GM23338 (cell line): Measurements from ENCODE around the gene VPS41. TPM values are rescaled to one million over a fixed set of nuclear protein-coding genes. Genes with fewer than 3 reads are reported as not detected.

Source experiments
- ATAC-seq: fragments of 200-7000 bp; cut with Tn5 transposase; 3 replicates; pipeline ENCODE4 v1.9.1; 2020
- DNase-seq: peaks from one replicate; pipeline ENCODE4 v3.0.0-alpha.2; 2015; ENCODE audit warnings: low spot score
- H2AFZ ChIP-seq: fragments of 200-600 bp; sonication (generic); 2 replicates; pipeline ENCODE4 v1.8.0; 2016; ENCODE audit warnings: antibody characterized with exemption, mild to moderate bottlenecking, moderate library complexity
- H3F3A ChIP-seq: fragments of 200-600 bp; sonication (generic); replicated peaks from 2 replicates; pipeline ENCODE4 v1.8.0; 2017; ENCODE audit warnings: antibody characterized with exemption, mixed run types, low read depth
- H3K27ac ChIP-seq: fragments of 200-600 bp; sonication (generic); 2 replicates; pipeline ENCODE4 v1.6.1; 2016; ENCODE audit warnings: low read depth
- H3K27me3 ChIP-seq: fragments of 200-600 bp; sonication (generic); 2 replicates; pipeline ENCODE4 v1.8.0; 2016; ENCODE audit warnings: mild to moderate bottlenecking, mixed run types, moderate library complexity; ENCODE audit not compliant: insufficient read depth
- H3K36me3 ChIP-seq: fragments of 200-600 bp; sonication (generic); 2 replicates; pipeline ENCODE4 v1.8.0; 2016; ENCODE audit warnings: mild to moderate bottlenecking; ENCODE audit not compliant: insufficient read depth
- H3K4me1 ChIP-seq: fragments of 200-600 bp; sonication (generic); 2 replicates; pipeline ENCODE4 v1.8.0; 2016; ENCODE audit warnings: mild to moderate bottlenecking, moderate library complexity; ENCODE audit not compliant: insufficient read depth
- H3K4me2 ChIP-seq: fragments of 200-600 bp; sonication (generic); 2 replicates; pipeline ENCODE4 v1.7.1; 2017; ENCODE audit warnings: mixed run types
- H3K4me3 ChIP-seq: fragments of 200-600 bp; sonication (generic); 2 replicates; pipeline ENCODE4 v1.6.1; 2016; ENCODE audit warnings: mixed run types
- H3K79me2 ChIP-seq: fragments of 200-600 bp; sonication (generic); replicated peaks from 2 replicates; pipeline ENCODE4 v1.8.0; 2017; ENCODE audit warnings: mild to moderate bottlenecking; ENCODE audit not compliant: insufficient read depth
- H3K9me2 ChIP-seq: fragments of 200-600 bp; sonication (generic); 2 replicates; pipeline ENCODE4 v1.8.0; 2017; ENCODE audit not compliant: insufficient read depth
- H4K20me1 ChIP-seq: fragments of 200-600 bp; sonication (generic); replicated peaks from 2 replicates; pipeline ENCODE4 v1.8.0; 2017; ENCODE audit warnings: mild to moderate bottlenecking; ENCODE audit not compliant: insufficient read depth
- H3K27ac Mint-ChIP-seq: 2 replicates; pipeline ENCODE4 v1.8.0; 2020; ENCODE audit warnings: inconsistent platforms, mild to moderate bottlenecking, moderate library complexity, mixed read lengths
- H3K27me3 Mint-ChIP-seq: 3 replicates; pipeline ENCODE4 v1.8.0; 2022; ENCODE audit warnings: low read depth, mild to moderate bottlenecking, moderate library complexity, mixed read lengths, inconsistent platforms; ENCODE audit not compliant: insufficient read depth, poor library complexity
- H3K36me3 Mint-ChIP-seq: 3 replicates; pipeline ENCODE4 v1.8.0; 2021; ENCODE audit warnings: low read depth, mild to moderate bottlenecking, inconsistent platforms, moderate library complexity, mixed read lengths
- H3K4me1 Mint-ChIP-seq: 3 replicates; pipeline ENCODE4 v1.8.0; 2020; ENCODE audit warnings: mild to moderate bottlenecking, inconsistent platforms, mixed read lengths
- H3K4me3 Mint-ChIP-seq: 3 replicates; pipeline ENCODE4 v1.8.0; 2021; ENCODE audit warnings: moderate library complexity, mild to moderate bottlenecking, inconsistent platforms, mixed read lengths
- H3K9me3 Mint-ChIP-seq: 3 replicates; pipeline ENCODE4 v1.8.0; 2020; ENCODE audit warnings: moderate library complexity, mild to moderate bottlenecking, inconsistent platforms, mixed read lengths
- CREB1 ChIP-seq: fragments of 250-450 bp; sonication (Bioruptor Pico); IDR thresholded peaks from 2 replicates; pipeline ENCODE4 v1.5.0; 2020; ENCODE audit warnings: low read depth, mild to moderate bottlenecking, moderate library complexity
- CTCF ChIP-seq, 2 experiments: fragments of 200-600 bp in 1 of 2; sonication (generic) in 1 of 2; conservative IDR thresholded peaks; 2 replicates each; pipeline versions ENCODE4 v1.5.1 to v1.6.1; 2016 to 2017; ENCODE audit warnings: antibody characterized with exemption in 2 of 2, low read depth in 2 of 2, mild to moderate bottlenecking in 2 of 2, moderate library complexity in 1 of 2
- EZH2 ChIP-seq: fragments of 200-600 bp; sonication (generic); IDR thresholded peaks from one replicate; pipeline ENCODE4 v1.8.0; 2017; ENCODE audit warnings: antibody characterized with exemption, mild to moderate bottlenecking, low read depth; ENCODE audit not compliant: unreplicated experiment
- EZH2phosphoT487 ChIP-seq: fragments of 200-600 bp; sonication (generic); IDR thresholded peaks from one replicate; pipeline ENCODE4 v1.8.1; 2018; ENCODE audit warnings: antibody characterized with exemption; ENCODE audit not compliant: unreplicated experiment
- JUNB ChIP-seq: IDR thresholded peaks from one replicate; pipeline ENCODE4 v1.6.1; 2016; ENCODE audit warnings: antibody characterized with exemption; ENCODE audit not compliant: unreplicated experiment
- NANOG ChIP-seq: IDR thresholded peaks from 2 replicates; pipeline ENCODE4 v1.6.1; 2016; ENCODE audit warnings: antibody characterized with exemption, borderline replicate concordance
- POLR2AphosphoS5 ChIP-seq: IDR thresholded peaks from 2 replicates; pipeline ENCODE4 v1.6.1; 2016; ENCODE audit warnings: antibody characterized with exemption, low read depth
- REST ChIP-seq: IDR thresholded peaks from one replicate; pipeline ENCODE4 v1.6.1; 2018; ENCODE audit warnings: antibody characterized with exemption; ENCODE audit not compliant: unreplicated experiment
- STAT1 ChIP-seq: IDR thresholded peaks from one replicate; pipeline ENCODE4 v1.6.1; 2016; ENCODE audit warnings: antibody characterized with exemption; ENCODE audit not compliant: unreplicated experiment
- ZNF114 ChIP-seq: fragments of 250-450 bp; sonication (Bioruptor Pico); IDR thresholded peaks from 2 replicates; pipeline ENCODE4 v1.5.0; 2020; ENCODE audit warnings: mild to moderate bottlenecking, moderate library complexity
- ZNF331 ChIP-seq: fragments of 250-450 bp; sonication (Bioruptor Pico); IDR thresholded peaks from 2 replicates; pipeline ENCODE4 v1.5.0; 2020; ENCODE audit warnings: low read depth, mild to moderate bottlenecking, moderate library complexity
- polyA plus RNA-seq: library from polyadenylated mRNA; unstranded; fragments of >200 nt; fragmentation: Nextera tagmentation; extraction: Ambion mirVana; gene quantifications from 2 replicates; pipeline ENCODE4 v1.2.1, GENCODE V29; 2016
- total RNA-seq: library from RNA; depleted of rRNA; stranded (reverse); fragments of >200 nt; shearing (Covaris generic); gene quantifications from 2 replicates; pipeline ENCODE4 v1.2.3, GENCODE V29; 2014
- TF ChIP-seq, protein P1 (sequence below): IDR thresholded peaks from 2 replicates; pipeline ENCODE4 v1.6.1; 2016; ENCODE audit warnings: antibody characterized with exemption
- TF ChIP-seq, protein P2 (sequence below): fragments of 250-450 bp; sonication (Bioruptor Pico); IDR thresholded peaks from 2 replicates; pipeline ENCODE4 v1.5.0; 2020; ENCODE audit warnings: mild to moderate bottlenecking, moderate library complexity

Gene VPS41
- total and polyA plus RNA-seq, 2 experiments from 2014 or later, result 20.2 to 41.2 TPM

GRCh38 chr7:38916396-38916795 is 7.4 kb upstream of the VPS41 start:
- Mint-ChIP-seq H3K4me1 (no peaks in the 10 kb centered on the region), H3K27me3 (peaks cover 5% of the 10 kb centered on the region), H3K9me3 (no peaks in the 10 kb centered on the region), H3K36me3 (no peaks in the 10 kb centered on the region), H3K27ac (no peak overlapping the region), H3K4me3 (no peak overlapping the region)
- TF ChIP-seq JUNB, result no peak
- no peak for TF ChIP-seq ZNF331
- no peak for TF ChIP-seq STAT1
- no peak for TF ChIP-seq NANOG
- TF ChIP-seq, protein P1, sequence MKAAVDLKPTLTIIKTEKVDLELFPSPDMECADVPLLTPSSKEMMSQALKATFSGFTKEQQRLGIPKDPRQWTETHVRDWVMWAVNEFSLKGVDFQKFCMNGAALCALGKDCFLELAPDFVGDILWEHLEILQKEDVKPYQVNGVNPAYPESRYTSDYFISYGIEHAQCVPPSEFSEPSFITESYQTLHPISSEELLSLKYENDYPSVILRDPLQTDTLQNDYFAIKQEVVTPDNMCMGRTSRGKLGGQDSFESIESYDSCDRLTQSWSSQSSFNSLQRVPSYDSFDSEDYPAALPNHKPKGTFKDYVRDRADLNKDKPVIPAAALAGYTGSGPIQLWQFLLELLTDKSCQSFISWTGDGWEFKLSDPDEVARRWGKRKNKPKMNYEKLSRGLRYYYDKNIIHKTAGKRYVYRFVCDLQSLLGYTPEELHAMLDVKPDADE, result no peak
- TF ChIP-seq ZNF114, result no peak
- TF ChIP-seq POLR2AphosphoS5, result no peak
- TF ChIP-seq EZH2, result no peak
- TF ChIP-seq CREB1 (CRISPR knock-in tag), result no peak
- no peak for TF ChIP-seq CTCF (conservative IDR thresholded peaks at IDR 0.05; ENCODE audit: low read depth in 2 of 2)
- no peak for TF ChIP-seq EZH2phosphoT487
- TF ChIP-seq, protein P2, sequence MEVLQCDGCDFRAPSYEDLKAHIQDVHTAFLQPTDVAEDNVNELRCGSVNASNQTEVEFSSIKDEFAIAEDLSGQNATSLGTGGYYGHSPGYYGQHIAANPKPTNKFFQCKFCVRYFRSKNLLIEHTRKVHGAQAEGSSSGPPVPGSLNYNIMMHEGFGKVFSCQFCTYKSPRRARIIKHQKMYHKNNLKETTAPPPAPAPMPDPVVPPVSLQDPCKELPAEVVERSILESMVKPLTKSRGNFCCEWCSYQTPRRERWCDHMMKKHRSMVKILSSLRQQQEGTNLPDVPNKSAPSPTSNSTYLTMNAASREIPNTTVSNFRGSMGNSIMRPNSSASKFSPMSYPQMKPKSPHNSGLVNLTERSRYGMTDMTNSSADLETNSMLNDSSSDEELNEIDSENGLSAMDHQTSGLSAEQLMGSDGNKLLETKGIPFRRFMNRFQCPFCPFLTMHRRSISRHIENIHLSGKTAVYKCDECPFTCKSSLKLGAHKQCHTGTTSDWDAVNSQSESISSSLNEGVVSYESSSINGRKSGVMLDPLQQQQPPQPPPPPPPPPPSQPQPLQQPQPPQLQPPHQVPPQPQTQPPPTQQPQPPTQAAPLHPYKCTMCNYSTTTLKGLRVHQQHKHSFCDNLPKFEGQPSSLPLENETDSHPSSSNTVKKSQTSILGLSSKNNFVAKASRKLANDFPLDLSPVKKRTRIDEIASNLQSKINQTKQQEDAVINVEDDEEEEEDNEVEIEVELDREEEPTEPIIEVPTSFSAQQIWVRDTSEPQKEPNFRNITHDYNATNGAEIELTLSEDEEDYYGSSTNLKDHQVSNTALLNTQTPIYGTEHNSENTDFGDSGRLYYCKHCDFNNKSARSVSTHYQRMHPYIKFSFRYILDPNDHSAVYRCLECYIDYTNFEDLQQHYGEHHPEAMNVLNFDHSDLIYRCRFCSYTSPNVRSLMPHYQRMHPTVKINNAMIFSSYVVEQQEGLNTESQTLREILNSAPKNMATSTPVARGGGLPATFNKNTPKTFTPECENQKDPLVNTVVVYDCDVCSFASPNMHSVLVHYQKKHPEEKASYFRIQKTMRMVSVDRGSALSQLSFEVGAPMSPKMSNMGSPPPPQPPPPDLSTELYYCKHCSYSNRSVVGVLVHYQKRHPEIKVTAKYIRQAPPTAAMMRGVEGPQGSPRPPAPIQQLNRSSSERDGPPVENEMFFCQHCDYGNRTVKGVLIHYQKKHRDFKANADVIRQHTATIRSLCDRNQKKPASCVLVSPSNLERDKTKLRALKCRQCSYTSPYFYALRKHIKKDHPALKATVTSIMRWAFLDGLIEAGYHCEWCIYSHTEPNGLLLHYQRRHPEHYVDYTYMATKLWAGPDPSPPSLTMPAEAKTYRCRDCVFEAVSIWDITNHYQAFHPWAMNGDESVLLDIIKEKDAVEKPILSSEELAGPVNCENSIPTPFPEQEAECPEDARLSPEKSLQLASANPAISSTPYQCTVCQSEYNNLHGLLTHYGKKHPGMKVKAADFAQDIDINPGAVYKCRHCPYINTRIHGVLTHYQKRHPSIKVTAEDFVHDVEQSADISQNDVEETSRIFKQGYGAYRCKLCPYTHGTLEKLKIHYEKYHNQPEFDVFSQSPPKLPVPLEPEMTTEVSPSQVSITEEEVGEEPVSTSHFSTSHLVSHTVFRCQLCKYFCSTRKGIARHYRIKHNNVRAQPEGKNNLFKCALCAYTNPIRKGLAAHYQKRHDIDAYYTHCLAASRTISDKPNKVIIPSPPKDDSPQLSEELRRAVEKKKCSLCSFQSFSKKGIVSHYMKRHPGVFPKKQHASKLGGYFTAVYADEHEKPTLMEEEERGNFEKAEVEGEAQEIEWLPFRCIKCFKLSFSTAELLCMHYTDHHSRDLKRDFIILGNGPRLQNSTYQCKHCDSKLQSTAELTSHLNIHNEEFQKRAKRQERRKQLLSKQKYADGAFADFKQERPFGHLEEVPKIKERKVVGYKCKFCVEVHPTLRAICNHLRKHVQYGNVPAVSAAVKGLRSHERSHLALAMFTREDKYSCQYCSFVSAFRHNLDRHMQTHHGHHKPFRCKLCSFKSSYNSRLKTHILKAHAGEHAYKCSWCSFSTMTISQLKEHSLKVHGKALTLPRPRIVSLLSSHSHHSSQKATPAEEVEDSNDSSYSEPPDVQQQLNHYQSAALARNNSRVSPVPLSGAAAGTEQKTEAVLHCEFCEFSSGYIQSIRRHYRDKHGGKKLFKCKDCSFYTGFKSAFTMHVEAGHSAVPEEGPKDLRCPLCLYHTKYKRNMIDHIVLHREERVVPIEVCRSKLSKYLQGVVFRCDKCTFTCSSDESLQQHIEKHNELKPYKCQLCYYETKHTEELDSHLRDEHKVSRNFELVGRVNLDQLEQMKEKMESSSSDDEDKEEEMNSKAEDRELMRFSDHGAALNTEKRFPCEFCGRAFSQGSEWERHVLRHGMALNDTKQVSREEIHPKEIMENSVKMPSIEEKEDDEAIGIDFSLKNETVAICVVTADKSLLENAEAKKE (CRISPR knock-in tag), result no peak
- no peak for TF ChIP-seq REST
- H3F3A ChIP-seq, result no peaks in the 10 kb centered on the region
- no peak overlapping the region for H2AFZ ChIP-seq
- no peak for ATAC-seq
- H3K27me3 ChIP-seq, result no peaks in the 10 kb centered on the region
- H3K79me2 ChIP-seq, result no peaks in the 10 kb centered on the region
- H4K20me1 ChIP-seq, result no peaks in the 10 kb centered on the region
- H3K4me1 ChIP-seq, result no peaks in the 10 kb centered on the region
- H3K36me3 ChIP-seq, result no peaks in the 10 kb centered on the region
- no peak overlapping the region for H3K4me3 ChIP-seq
- no peak overlapping the region for H3K27ac ChIP-seq
- no peak for DNase-seq
- H3K4me2 ChIP-seq, result no peak overlapping the region
- H3K9me2 ChIP-seq, result no peaks in the 10 kb centered on the region
